Lower leg skin (tissue), 3 donors: ENCODE data around the gene LILRB4.
"Not testable (repeated sequence)": the region's sequence is repeated elsewhere in the genome, so short reads cannot be mapped to it uniquely, and the experiment has no call there.

Experiments
- CTCF ChIP-seq, 3 donors: fragments of 450-650 bp; IDR thresholded peaks; one replicate each; pipeline ENCODE4 v1.5.1; 2016; ENCODE audit warnings: antibody characterized with exemption in 3 of 3, mild to moderate bottlenecking in 3 of 3, moderate library complexity in 2 of 3
- POLR2A ChIP-seq, 2 donors: fragments of 450-650 bp; IDR thresholded peaks; one replicate each; pipeline ENCODE4 v1.6.1; 2016 to 2017; ENCODE audit warnings: antibody characterized with exemption in 2 of 2, mild to moderate bottlenecking in 1 of 2, moderate library complexity in 1 of 2

GRCh38 chr19:54631489-54632337 is 31.1 kb upstream of the LILRB4 start:
- not testable (repeated sequence) for TF ChIP-seq CTCF, POLR2A (IDR thresholded peaks at IDR 0.05)
